Measurements from ENCODE around the gene FAM170B. TPM values are rescaled to one million over a fixed set of nuclear protein-coding genes. Genes with fewer than 3 reads are reported as not detected.

FAM170B gene
- total and polyA plus RNA-seq, 2 donors (not counting 3 experiments of a cell fraction or from before 2014, with no cell fraction given), result not detected

DNA sequence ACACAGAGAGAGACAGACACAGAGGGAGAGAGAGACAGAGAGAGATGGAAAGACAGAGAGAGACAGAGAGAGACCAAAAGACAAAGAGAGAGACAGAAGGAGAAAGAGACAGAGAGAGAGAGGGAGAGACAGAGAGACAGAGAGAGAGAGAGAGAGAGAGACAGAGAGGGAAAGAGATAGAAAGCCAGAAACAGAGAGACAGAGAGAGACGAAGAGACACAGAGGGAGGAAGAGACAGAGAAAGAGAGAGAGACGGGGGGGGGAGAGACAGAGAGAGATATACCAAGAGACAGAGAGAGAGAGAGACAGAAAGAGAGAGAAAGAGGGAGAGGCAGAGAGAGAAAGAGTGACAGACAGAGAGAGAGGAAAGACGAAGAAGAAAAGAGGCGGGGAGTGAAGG is 28.7 kb downstream of the FAM170B start:
- Histone ChIP-seq H4K20me1 (replicated peaks; ENCODE audit: control insufficient read depth, extremely low read depth, insufficient read depth, low read length) (no peaks in the 10 kb centered on the region), H3K4me2 (ENCODE audit: insufficient read depth, low read length) (no peak overlapping the region), H3K79me2 (ENCODE audit: control insufficient read depth, insufficient read depth, low read length) (no peaks in the 10 kb centered on the region), H3K9me3 (replicated peaks; ENCODE audit: control insufficient read depth, insufficient read depth, low read length) (no peaks in the 10 kb centered on the region), H3K4me1 (ENCODE audit: control insufficient read depth, extremely low read depth, insufficient read depth, low read length) (no peaks in the 10 kb centered on the region), H2AFZ (ENCODE audit: low read depth, low read length) (no peak overlapping the region), H3K27me3 (ENCODE audit: control insufficient read depth in 2 of 2, insufficient read depth in 2 of 2, low read length in 2 of 2) (peaks cover 0 to 2% of the 10 kb centered on the region in 2 experiments), H3K27ac (ENCODE audit: insufficient read depth, low read depth, low read length) (no peak overlapping the region), H3K36me3 (ENCODE audit: control insufficient read depth in 2 of 2, extremely low read depth in 1 of 2, insufficient read depth in 2 of 2, low read length in 2 of 2) (no peaks in the 10 kb centered on the region), H3K9me1 (replicated peaks; ENCODE audit: control insufficient read depth, extremely low read depth, insufficient read depth, low read length) (no peaks in the 10 kb centered on the region), H3K9ac (replicated peaks; ENCODE audit: extremely low read depth, insufficient read depth, low read length) (no peak overlapping the region), H3K4me3 (replicated peaks in 1 of 3; ENCODE audit: insufficient read depth in 1 of 3, low read depth in 1 of 3, low read length in 3 of 3) (no peak overlapping the region)
- CTCF ChIA-PET, result no interaction called here
- dilution Hi-C loops (cut with MboI; ENCODE audit: extremely low pct_ligation_motif_present, low sequenced_read_pairs), result no loop called here
- DNase-seq (ENCODE audit: low read depth, low spot score) (no peak), FAIRE-seq (no peak)
- intact Hi-C loops (cut with micrococcal nuclease), result no loop called here
- TF ChIP-seq EZH2 (IDR thresholded peaks at IDR 0.05; ENCODE audit: borderline replicate concordance, low read depth, low read length, severe bottlenecking) (no peak), POLR2AphosphoS5 (IDR thresholded peaks at IDR 0.05; ENCODE audit: insufficient read depth, low read depth, low read length) (no peak), FOS (IDR thresholded peaks at IDR 0.05; ENCODE audit: borderline replicate concordance, insufficient read depth, low read length) (no peak)
- BruUV-seq (replicated peaks), result no TSS peak
- POLR2A ChIA-PET, result no interaction called here

DNA sequence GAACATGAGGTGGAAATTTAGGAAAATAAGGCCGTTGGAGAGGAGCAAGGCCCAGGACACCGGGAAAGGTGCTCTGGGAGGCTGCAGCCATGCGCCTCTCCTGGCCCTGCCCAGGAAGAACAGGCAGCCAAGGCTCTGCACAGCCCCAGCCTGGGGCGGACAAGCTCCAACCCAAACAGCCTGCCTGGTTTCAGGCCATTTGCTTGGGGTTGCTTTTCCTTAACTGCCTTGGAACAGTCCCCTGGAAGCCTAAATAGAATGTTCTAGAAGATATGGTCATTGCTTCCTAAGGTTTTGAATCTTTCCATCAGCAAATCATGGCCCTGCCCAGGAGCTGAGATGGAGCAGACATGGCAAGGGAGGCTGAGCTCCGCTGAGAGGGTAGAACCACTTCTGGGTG is 29.5 kb downstream of the FAM170B start:
- no peak overlapping the region for H3K27ac ChIP-seq (ENCODE audit: insufficient read depth, low read depth, low read length)
- peaks cover 0 to 2% of the 10 kb centered on the region in 2 experiments for H3K27me3 ChIP-seq (ENCODE audit: control insufficient read depth in 2 of 2, insufficient read depth in 2 of 2, low read length in 2 of 2)
- TF ChIP-seq POLR2A (IDR thresholded peaks at IDR 0.05; ENCODE audit: low read depth, low read length) (no peak), GATA2 (IDR thresholded peaks at IDR 0.05; ENCODE audit: insufficient read depth, insufficient read length, low read depth, low read length) (no peak), MYC (IDR thresholded peaks at IDR 0.05; ENCODE audit: low read depth, low read length) (no peak), EZH2 (IDR thresholded peaks at IDR 0.05; ENCODE audit: borderline replicate concordance, low read depth, low read length, severe bottlenecking) (no peak), FOS (IDR thresholded peaks at IDR 0.05; ENCODE audit: borderline replicate concordance, insufficient read depth, low read length) (no peak), POLR2AphosphoS5 (IDR thresholded peaks at IDR 0.05; ENCODE audit: insufficient read depth, low read depth, low read length) (no peak)
- TF ChIP-seq, protein P1, sequence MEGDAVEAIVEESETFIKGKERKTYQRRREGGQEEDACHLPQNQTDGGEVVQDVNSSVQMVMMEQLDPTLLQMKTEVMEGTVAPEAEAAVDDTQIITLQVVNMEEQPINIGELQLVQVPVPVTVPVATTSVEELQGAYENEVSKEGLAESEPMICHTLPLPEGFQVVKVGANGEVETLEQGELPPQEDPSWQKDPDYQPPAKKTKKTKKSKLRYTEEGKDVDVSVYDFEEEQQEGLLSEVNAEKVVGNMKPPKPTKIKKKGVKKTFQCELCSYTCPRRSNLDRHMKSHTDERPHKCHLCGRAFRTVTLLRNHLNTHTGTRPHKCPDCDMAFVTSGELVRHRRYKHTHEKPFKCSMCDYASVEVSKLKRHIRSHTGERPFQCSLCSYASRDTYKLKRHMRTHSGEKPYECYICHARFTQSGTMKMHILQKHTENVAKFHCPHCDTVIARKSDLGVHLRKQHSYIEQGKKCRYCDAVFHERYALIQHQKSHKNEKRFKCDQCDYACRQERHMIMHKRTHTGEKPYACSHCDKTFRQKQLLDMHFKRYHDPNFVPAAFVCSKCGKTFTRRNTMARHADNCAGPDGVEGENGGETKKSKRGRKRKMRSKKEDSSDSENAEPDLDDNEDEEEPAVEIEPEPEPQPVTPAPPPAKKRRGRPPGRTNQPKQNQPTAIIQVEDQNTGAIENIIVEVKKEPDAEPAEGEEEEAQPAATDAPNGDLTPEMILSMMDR (IDR thresholded peaks at IDR 0.05; ENCODE audit: extremely low read depth in 1 of 2, insufficient read depth in 1 of 2, low read depth in 1 of 2, low read length in 2 of 2), result no peak
- TF ChIP-seq, protein P2, sequence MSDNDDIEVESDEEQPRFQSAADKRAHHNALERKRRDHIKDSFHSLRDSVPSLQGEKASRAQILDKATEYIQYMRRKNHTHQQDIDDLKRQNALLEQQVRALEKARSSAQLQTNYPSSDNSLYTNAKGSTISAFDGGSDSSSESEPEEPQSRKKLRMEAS (IDR thresholded peaks at IDR 0.05; ENCODE audit: insufficient read depth, insufficient read length), result no peak
- H3K9ac ChIP-seq (replicated peaks; ENCODE audit: extremely low read depth, insufficient read depth, low read length), result no peak overlapping the region
- ChIA-PET POLR2A (no interaction called here), CTCF (no interaction called here)
- no peaks in the 10 kb centered on the region for H4K20me1 ChIP-seq (replicated peaks; ENCODE audit: control insufficient read depth, extremely low read depth, insufficient read depth, low read length)
- no peaks in the 10 kb centered on the region for H3K9me1 ChIP-seq (replicated peaks; ENCODE audit: control insufficient read depth, extremely low read depth, insufficient read depth, low read length)
- FAIRE-seq, result no peak
- intact Hi-C loops (cut with micrococcal nuclease), result no loop called here
- dilution Hi-C loops (cut with MboI; ENCODE audit: extremely low pct_ligation_motif_present, low sequenced_read_pairs), result no loop called here
- no peaks in the 10 kb centered on the region for H3K79me2 ChIP-seq (ENCODE audit: control insufficient read depth, insufficient read depth, low read length)
- no peaks in the 10 kb centered on the region for H3K36me3 ChIP-seq (ENCODE audit: control insufficient read depth in 2 of 2, extremely low read depth in 1 of 2, insufficient read depth in 2 of 2, low read length in 2 of 2)
- H3K4me3 ChIP-seq (replicated peaks in 1 of 3; ENCODE audit: insufficient read depth in 1 of 3, low read depth in 1 of 3, low read length in 3 of 3), result no peak overlapping the region
- no peaks in the 10 kb centered on the region for H3K4me1 ChIP-seq (ENCODE audit: control insufficient read depth, extremely low read depth, insufficient read depth, low read length)
- H3K9me3 ChIP-seq (replicated peaks; ENCODE audit: control insufficient read depth, insufficient read depth, low read length), result no peaks in the 10 kb centered on the region
- no TSS peak for BruUV-seq (replicated peaks)
- no peak overlapping the region for H3K4me2 ChIP-seq (ENCODE audit: insufficient read depth, low read length)
- H2AFZ ChIP-seq (ENCODE audit: low read depth, low read length), result no peak overlapping the region
- no peak for DNase-seq (ENCODE audit: low read depth, low spot score)

Measured in endothelial cell of umbilical vein (primary cell).